GM12873 (cell line): ENCODE measurements around the gene HOXD11.

Experiments used
- CTCF ChIP-seq: IDR thresholded peaks from 2 replicates; pipeline ENCODE4 v1.5.1; 2012; ENCODE audit warnings: low read depth, mild to moderate bottlenecking, moderate library complexity, low read length, control low read depth; ENCODE audit not compliant: insufficient read depth; ENCODE audit errors: missing control alignments

Gene HOXD11

GRCh38 chr2:176106581-176107539 lies at the start of gene HOXD11:
Gene HOXD11, plus strand, starts transcription at chr2:176107280. Its CDS starts 76 bp downstream, at chr2:176107356.
- no peak for TF ChIP-seq CTCF

- TF ChIP-seq CTCF = no peak
Measured at GRCh38 chr2:176063958-176064357, 43.1 kb upstream of the HOXD11 start.

GRCh38 chr2:176066645-176067588 lies 40.2 kb upstream of the HOXD11 start:
- TF ChIP-seq CTCF = no peak

GRCh38 chr2:176067589-176068418 lies 39.3 kb upstream of the HOXD11 start:
- no peak for TF ChIP-seq CTCF

- no peak for TF ChIP-seq CTCF
Measured at GRCh38 chr2:176068419-176068832, 38.7 kb upstream of the HOXD11 start.

- no peak for TF ChIP-seq CTCF
Measured at GRCh38 chr2:176071330-176072291, 35.5 kb upstream of the HOXD11 start.
